Motor neuron (in vitro differentiated cells): Measurements from ENCODE around the gene RAET1E. TPM values are rescaled to one million over a fixed set of nuclear protein-coding genes. Genes with fewer than 3 reads are reported as not detected.
"Not testable (repeated sequence)": the region's sequence is repeated elsewhere in the genome, so short reads cannot be mapped to it uniquely, and the experiment has no call there.

ENCODE experiments used
- ATAC-seq, 8 experiments: fragments of 200-7000 bp; cut with Tn5 transposase; replicated peaks in 6 of 8; 2 replicates each; pipeline ENCODE4 v1.8.0; 2021; ENCODE audit warnings: mild to moderate bottlenecking in 8 of 8, moderate library complexity in 8 of 8
- H3K27ac ChIP-seq, 2 donors: fragments of 250-450 bp; sonication (Bioruptor Pico); 2 replicates each; pipeline ENCODE4 v1.9.0; 2021; ENCODE audit warnings: antibody characterized with exemption in 2 of 2, mild to moderate bottlenecking in 2 of 2, moderate library complexity in 1 of 2
- H3K4me1 ChIP-seq, 2 donors: fragments of 250-450 bp; sonication (Bioruptor Pico); replicated peaks in 1 of 2; 2 replicates each; pipeline ENCODE4 v1.6.1; 2021; ENCODE audit warnings: antibody characterized with exemption in 2 of 2, mild to moderate bottlenecking in 2 of 2, moderate library complexity in 1 of 2
- H3K4me3 ChIP-seq, 5 donors: fragments of 250-450 bp; sonication (Bioruptor Pico); 2 replicates each; pipeline ENCODE4 v1.9.0; 2021; ENCODE audit warnings: antibody characterized with exemption in 5 of 5, mild to moderate bottlenecking in 5 of 5, moderate library complexity in 4 of 5
- WGBS, 10 experiments: fragments of 450-650 bp; shearing (Covaris generic); methylation state at CpG; one replicate each; pipeline ENCODE4 v1.0.0; 2022; 5-methylcytosine and 5-hydroxymethylcytosine counted together
- in situ Hi-C, 9 experiments: fragments of 400-800 bp; cut with MboI; loops; one replicate each; pipeline ENCODE4 v1.15.0; 2021; ENCODE audit warnings: low sequenced_read_pairs in 9 of 9, low pct_unique_long_range_greater_than_20kb in 2 of 9; ENCODE audit not compliant: unreplicated experiment in 9 of 9
- total RNA-seq, 8 experiments: library from RNA; unstranded; fragments of 300-600 nt; gene quantifications; 2 replicates each; pipeline versions ENCODE4 v1.2.3 to v1.2.4, GENCODE V29; 2022

RAET1E gene
- total RNA-seq, 8 experiments from 2014 or later, result 0.18 to 3.5 (median 0.51) TPM; not detected in 2

GRCh38 chr6:149915970-149916865, 18.3 kb upstream of the RAET1E start:
- WGBS, 10 experiments, result 56 to 94% (median 75%) methylated on average over 3 to 8 of the region's 10 CpGs; no CpG with 5 or more reads in 3 of the 10 experiments
- Histone ChIP-seq H3K27ac (no peak overlapping the region), H3K4me1 (no peaks in the 10 kb centered on the region), H3K4me3 (no peak overlapping the region)
- in situ Hi-C loops, result no loop called here
- no peak for ATAC-seq

GRCh38 chr6:149913540-149914240, 15.8 kb upstream of the RAET1E start:
- 34 to 87% (median 73%) methylated on average over 1 to 7 of the region's 9 CpGs; no CpG with 5 or more reads in 3 of the 10 experiments for WGBS, 10 experiments
- Histone ChIP-seq H3K4me3 (no peak overlapping the region), H3K4me1 (no peaks in the 10 kb centered on the region), H3K27ac (no peak overlapping the region)
- in situ Hi-C loops, result no loop called here
- ATAC-seq, result no peak

GRCh38 chr6:149913085-149913484, 15.2 kb upstream of the RAET1E start:
- ATAC-seq, result peak in 1 of 8 experiments; percentile 75
- in situ Hi-C loops, result no loop called here
- no peak overlapping the region for H3K27ac ChIP-seq
- no peak overlapping the region for H3K4me3 ChIP-seq
- H3K4me1 ChIP-seq, result no peaks in the 10 kb centered on the region
- 0 to 71% (median 17%) methylated on average over 1 of the region's 2 CpGs; no CpG with 5 or more reads in 5 of the 10 experiments for WGBS, 10 experiments

- H3K4me1 ChIP-seq, in situ Hi-C loops, H3K27ac ChIP-seq, H3K4me3 ChIP-seq, ATAC-seq: not testable (repeated sequence)
- no CpG with 5 or more reads among the region's 3 CpGs for WGBS, 10 experiments
Measured at GRCh38 chr6:149912680-149913079, 14.8 kb upstream of the RAET1E start.

- WGBS, 10 experiments, result 81 to 96% (median 87%) methylated on average over 2 to 23 of the region's 23 CpGs
- ATAC-seq, result no peak
- H3K4me1 ChIP-seq, result no peaks in the 10 kb centered on the region
- no peak overlapping the region for H3K27ac ChIP-seq
- in situ Hi-C loops, result no loop called here
- no peak overlapping the region for H3K4me3 ChIP-seq
Measured at GRCh38 chr6:149910721-149911151, 12.8 kb upstream of the RAET1E start.

GRCh38 chr6:149909701-149910470, 12.0 kb upstream of the RAET1E start:
- no peak overlapping the region for H3K4me3 ChIP-seq
- no peak for ATAC-seq
- WGBS, 10 experiments, result 67 to 93% (median 82%) methylated on average over 1 to 3 of the region's 9 CpGs; no CpG with 5 or more reads in 6 of the 10 experiments
- no peak overlapping the region for H3K27ac ChIP-seq
- H3K4me1 ChIP-seq, result no peaks in the 10 kb centered on the region
- in situ Hi-C loops, result no loop called here

GRCh38 chr6:149908480-149908879, 10.6 kb upstream of the RAET1E start:
- H3K4me3 ChIP-seq, in situ Hi-C loops, ATAC-seq, H3K27ac ChIP-seq, H3K4me1 ChIP-seq: not testable (repeated sequence)
- 31 to 71% (median 50%) methylated on average over 2 to 3 of the region's 4 CpGs; no CpG with 5 or more reads in 3 of the 10 experiments for WGBS, 10 experiments

GRCh38 chr6:149907317-149907716, 9.4 kb upstream of the RAET1E start:
- no peak for ATAC-seq
- Histone ChIP-seq H3K4me1 (no peaks in the 10 kb centered on the region), H3K27ac (no peak overlapping the region), H3K4me3 (no peak overlapping the region)
- WGBS, 10 experiments, result 14 to 57% (median 40%) methylated on average over 1 to 2 of the region's 2 CpGs; no CpG with 5 or more reads in 2 of the 10 experiments
- in situ Hi-C loops, result no loop called here

GRCh38 chr6:149906405-149906804, 8.5 kb upstream of the RAET1E start:
- in situ Hi-C loops, result no loop called here
- H3K27ac ChIP-seq, result no peak overlapping the region
- no peaks in the 10 kb centered on the region for H3K4me1 ChIP-seq
- no peak for ATAC-seq
- 65 to 100% (median 94%) methylated on average over 1 to 4 of the region's 4 CpGs; no CpG with 5 or more reads in 3 of the 10 experiments for WGBS, 10 experiments
- no peak overlapping the region for H3K4me3 ChIP-seq

GRCh38 chr6:149905911-149906371, 8.0 kb upstream of the RAET1E start:
- no peak overlapping the region for H3K27ac ChIP-seq
- in situ Hi-C loops, result no loop called here
- H3K4me3 ChIP-seq, result no peak overlapping the region
- 0 to 100% (median 68%) methylated on average over 1 to 4 of the region's 6 CpGs; no CpG with 5 or more reads in 4 of the 10 experiments for WGBS, 10 experiments
- no peaks in the 10 kb centered on the region for H3K4me1 ChIP-seq
- no peak for ATAC-seq

GRCh38 chr6:149905371-149905910, 7.5 kb upstream of the RAET1E start:
- ATAC-seq, result no peak
- 60 to 88% (median 75%) methylated on average over 1 to 9 of the region's 18 CpGs; no CpG with 5 or more reads in 6 of the 10 experiments for WGBS, 10 experiments
- no peaks in the 10 kb centered on the region for H3K4me1 ChIP-seq
- in situ Hi-C loops, result no loop called here
- H3K27ac ChIP-seq, result no peak overlapping the region
- H3K4me3 ChIP-seq, result no peak overlapping the region

- no peak for ATAC-seq
- in situ Hi-C loops, result no loop called here
- Histone ChIP-seq H3K4me1 (no peaks in the 10 kb centered on the region), H3K27ac (no peak overlapping the region), H3K4me3 (no peak overlapping the region)
- 31 to 92% (median 67%) methylated on average over 2 to 5 of the region's 13 CpGs; no CpG with 5 or more reads in 4 of the 10 experiments for WGBS, 10 experiments
Measured at GRCh38 chr6:149904661-149905370, 6.9 kb upstream of the RAET1E start.
